Mucosa of stomach (tissue), 1 donor: ENCODE measurements around the gene DPPA5.
"Not testable (repeated sequence)": the region's sequence is repeated elsewhere in the genome, so short reads cannot be mapped to it uniquely, and the experiment has no call there.

Experiments used
- H3K27me3 ChIP-seq: one replicate; pipeline ENCODE4 v1.7.0; 2013; ENCODE audit warnings: mild to moderate bottlenecking, low read length; ENCODE audit not compliant: control insufficient read depth, insufficient read depth
- H3K36me3 ChIP-seq: one replicate; pipeline ENCODE4 v1.7.0; 2013; ENCODE audit warnings: low read length; ENCODE audit not compliant: control insufficient read depth, insufficient read depth
- H3K4me1 ChIP-seq: one replicate; pipeline ENCODE4 v1.7.0; 2013; ENCODE audit warnings: mild to moderate bottlenecking, low read length; ENCODE audit not compliant: control insufficient read depth, insufficient read depth
- H3K4me3 ChIP-seq: one replicate; pipeline ENCODE4 v1.7.0; 2013; ENCODE audit warnings: low read length
- H3K9ac ChIP-seq: one replicate; pipeline ENCODE4 v1.7.0; 2013; ENCODE audit warnings: mild to moderate bottlenecking, low read length, moderate library complexity
- H3K9me3 ChIP-seq: one replicate; pipeline ENCODE4 v1.7.0; 2013; ENCODE audit warnings: mild to moderate bottlenecking, low read length, moderate library complexity; ENCODE audit not compliant: control insufficient read depth
- donor health status: Pancreatic carcinoma.

DPPA5 gene

DNA sequence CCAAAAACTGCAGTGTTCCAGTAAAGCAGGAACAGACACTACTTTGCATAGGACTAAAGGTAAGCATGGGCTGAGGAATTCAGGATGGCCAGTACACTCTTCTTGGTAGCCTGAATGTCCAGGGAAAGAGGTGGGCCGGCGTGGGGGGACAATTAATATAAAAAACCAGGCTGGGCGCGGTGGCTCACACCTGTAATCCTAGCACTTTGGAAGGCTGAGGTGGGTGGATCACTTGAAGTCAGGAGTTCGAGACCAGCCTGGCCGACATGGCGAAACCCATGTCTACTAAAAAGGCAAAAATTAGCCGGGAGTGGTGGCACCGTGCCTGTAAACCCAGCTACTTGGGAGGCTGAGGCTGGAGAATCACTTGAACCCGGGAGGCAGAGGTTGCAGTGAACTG is 27.5 kb upstream of the DPPA5 start:
- H3K4me1 ChIP-seq, H3K27me3 ChIP-seq, H3K4me3 ChIP-seq, H3K9ac ChIP-seq, H3K36me3 ChIP-seq, H3K9me3 ChIP-seq: not testable (repeated sequence)

DNA sequence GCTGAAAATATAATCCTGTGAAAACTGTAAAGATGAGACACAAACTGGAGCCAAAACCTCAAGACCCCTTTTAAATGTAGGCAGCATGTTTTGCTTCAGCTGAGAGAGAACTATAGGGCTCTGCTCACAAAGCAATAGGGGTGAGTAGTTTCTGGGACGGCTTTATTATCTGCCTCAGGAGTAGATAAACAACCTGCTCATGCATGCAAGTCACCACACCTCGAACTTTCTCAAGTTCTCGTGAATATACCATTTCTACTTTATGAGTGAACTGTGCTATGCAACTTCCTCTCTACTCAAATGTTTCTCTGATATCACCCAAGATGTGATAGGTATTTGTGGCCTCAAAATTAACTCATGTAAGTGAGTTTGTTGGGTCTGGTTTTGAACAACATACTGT is 23.1 kb upstream of the DPPA5 start:
- Histone ChIP-seq H3K9ac (no peak overlapping the region), H3K4me1 (no peaks in the 10 kb centered on the region), H3K9me3 (no peaks in the 10 kb centered on the region), H3K36me3 (no peaks in the 10 kb centered on the region), H3K27me3 (no peaks in the 10 kb centered on the region), H3K4me3 (no peak overlapping the region)

- no peak overlapping the region for H3K4me3 ChIP-seq
- no peak overlapping the region for H3K9ac ChIP-seq
- no peaks in the 10 kb centered on the region for H3K4me1 ChIP-seq
- H3K36me3 ChIP-seq = no peaks in the 10 kb centered on the region
- H3K27me3 ChIP-seq = no peaks in the 10 kb centered on the region
- no peaks in the 10 kb centered on the region for H3K9me3 ChIP-seq
Observed at GRCh38 chr6:73375216-73375615, 21.1 kb upstream of the DPPA5 start.

DNA sequence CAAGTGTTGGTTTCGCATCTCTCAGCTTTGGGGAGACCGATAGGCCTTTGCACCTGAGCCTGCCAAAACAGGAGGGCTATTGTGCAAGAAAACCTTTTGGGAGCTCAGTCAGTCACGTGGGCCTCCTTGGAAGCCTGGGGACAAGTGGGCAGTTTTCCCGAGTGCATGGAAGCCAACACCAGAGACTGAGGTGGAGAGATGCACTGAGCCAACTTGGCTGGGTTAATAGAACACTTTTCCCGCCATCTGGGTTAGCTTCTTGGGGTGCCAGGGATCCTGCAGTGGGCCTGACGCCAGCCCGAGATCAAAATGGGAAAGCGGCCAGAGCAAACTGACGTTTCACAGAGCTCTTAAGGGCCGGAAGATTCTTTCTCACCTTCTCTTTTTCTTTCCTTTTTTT is 18.4 kb upstream of the DPPA5 start:
- Histone ChIP-seq H3K4me3 (no peak overlapping the region), H3K9me3 (no peaks in the 10 kb centered on the region), H3K27me3 (no peaks in the 10 kb centered on the region), H3K4me1 (no peaks in the 10 kb centered on the region), H3K9ac (no peak overlapping the region), H3K36me3 (no peaks in the 10 kb centered on the region)

DNA sequence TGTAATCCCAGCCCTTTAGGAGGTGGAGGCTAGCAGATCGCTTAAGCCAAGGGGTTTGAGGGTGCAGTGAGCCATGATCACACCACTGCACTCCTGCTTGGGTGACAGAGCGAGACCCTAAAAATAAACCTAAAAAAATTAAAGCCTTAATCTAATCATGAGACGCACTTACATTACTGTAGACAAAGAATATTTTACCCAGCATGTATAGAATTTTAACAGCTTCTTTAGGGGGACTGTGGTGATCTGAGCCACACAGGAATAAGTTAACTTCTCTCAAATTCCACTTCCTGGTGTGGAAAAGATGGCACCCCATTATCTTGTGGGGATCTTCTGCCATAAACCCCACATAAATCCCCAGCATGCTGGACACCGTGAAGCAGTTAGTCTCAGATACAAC is 17.9 kb upstream of the DPPA5 start:
- H3K27me3 ChIP-seq = no peaks in the 10 kb centered on the region
- H3K4me1 ChIP-seq = no peaks in the 10 kb centered on the region
- no peaks in the 10 kb centered on the region for H3K36me3 ChIP-seq
- no peak overlapping the region for H3K9ac ChIP-seq
- H3K9me3 ChIP-seq = no peaks in the 10 kb centered on the region
- H3K4me3 ChIP-seq = no peak overlapping the region

GRCh38 chr6:73369563-73369962 is 15.5 kb upstream of the DPPA5 start, which contains the start of gene OOEP:
OOEP (minus strand) TSS chr6:73369897; CDS start chr6:73369792, 105 bp downstream.
- Histone ChIP-seq H3K9ac (no peak within 1 kb of the TSS), H3K36me3 (no peaks in the 10 kb centered on the region), H3K4me3 (no peak within 1 kb of the TSS)

GRCh38 chr6:73369157-73369556 is 15.1 kb upstream of the DPPA5 start:
- H3K9ac ChIP-seq = no peak overlapping the region
- no peaks in the 10 kb centered on the region for H3K27me3 ChIP-seq
- no peaks in the 10 kb centered on the region for H3K9me3 ChIP-seq
- H3K4me3 ChIP-seq = no peak overlapping the region
- no peaks in the 10 kb centered on the region for H3K36me3 ChIP-seq
- H3K4me1 ChIP-seq = no peaks in the 10 kb centered on the region

More at GRCh38 chr6:73369563-73369962, 15.5 kb upstream of the DPPA5 start, which contains the start of gene OOEP:
- Histone ChIP-seq H3K9me3 (no peaks in the 10 kb centered on the region), H3K27me3 (no peaks in the 10 kb centered on the region), H3K4me1 (no peaks in the 10 kb centered on the region)

GRCh38 chr6:73368675-73369074 is 14.6 kb upstream of the DPPA5 start:
- Histone ChIP-seq H3K4me3 (no peak overlapping the region), H3K9ac (no peak overlapping the region), H3K36me3 (no peaks in the 10 kb centered on the region), H3K27me3 (no peaks in the 10 kb centered on the region), H3K4me1 (no peaks in the 10 kb centered on the region), H3K9me3 (no peaks in the 10 kb centered on the region)

DNA sequence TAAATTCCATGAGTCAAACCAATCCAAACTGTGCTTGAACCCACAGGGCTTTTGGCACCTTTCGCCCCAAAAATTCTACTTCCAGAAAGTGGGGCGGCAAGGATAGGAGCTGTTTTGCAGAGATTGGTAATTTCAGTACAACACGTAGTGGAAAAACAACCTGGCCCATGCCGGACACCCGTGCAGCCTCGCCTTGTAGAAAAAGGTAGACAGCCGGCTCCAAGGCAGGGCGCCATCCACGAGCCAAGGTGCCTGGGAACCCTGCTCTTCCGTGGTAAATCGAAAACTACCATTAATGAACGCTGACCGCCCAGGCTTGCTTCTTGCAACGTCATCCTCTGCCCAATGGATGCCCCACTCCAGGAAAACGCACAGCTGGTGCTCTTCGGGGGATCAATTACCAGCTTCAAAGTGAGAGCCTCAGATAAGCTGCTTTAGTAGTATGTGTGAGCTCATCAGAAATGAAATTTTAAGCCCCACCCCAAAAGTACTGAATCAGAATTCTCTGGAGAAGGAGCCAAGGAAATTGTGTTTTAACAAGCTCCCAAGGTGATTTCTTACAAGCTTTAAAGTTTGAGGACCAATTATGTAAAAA is 13.8 kb upstream of the DPPA5 start:
- H3K9ac ChIP-seq = no peak overlapping the region
- H3K9me3 ChIP-seq = no peaks in the 10 kb centered on the region
- no peaks in the 10 kb centered on the region for H3K27me3 ChIP-seq
- H3K4me1 ChIP-seq = no peaks in the 10 kb centered on the region
- H3K4me3 ChIP-seq = no peak overlapping the region
- H3K36me3 ChIP-seq = no peaks in the 10 kb centered on the region

DNA sequence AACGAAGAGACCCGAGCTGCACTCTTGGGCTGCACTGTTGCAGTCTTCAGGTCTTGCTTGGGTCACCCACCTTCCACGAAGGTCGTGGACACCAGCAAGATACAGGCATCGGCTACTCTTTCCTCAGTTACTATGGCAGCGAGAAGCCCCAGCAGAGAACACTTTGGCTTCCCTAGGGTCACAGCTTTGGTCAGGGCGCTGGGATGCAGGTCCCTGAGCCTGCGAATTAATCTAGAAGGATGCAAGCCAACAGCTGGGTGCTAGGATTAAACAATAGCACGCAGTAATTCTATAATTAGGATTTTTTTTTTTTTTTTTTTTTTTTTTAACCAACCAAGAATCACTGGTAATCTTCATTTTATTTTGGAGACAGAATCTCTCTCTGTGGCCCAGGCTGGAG is 10.5 kb upstream of the DPPA5 start:
- H3K4me3 ChIP-seq = no peak overlapping the region
- no peaks in the 10 kb centered on the region for H3K9me3 ChIP-seq

DNA sequence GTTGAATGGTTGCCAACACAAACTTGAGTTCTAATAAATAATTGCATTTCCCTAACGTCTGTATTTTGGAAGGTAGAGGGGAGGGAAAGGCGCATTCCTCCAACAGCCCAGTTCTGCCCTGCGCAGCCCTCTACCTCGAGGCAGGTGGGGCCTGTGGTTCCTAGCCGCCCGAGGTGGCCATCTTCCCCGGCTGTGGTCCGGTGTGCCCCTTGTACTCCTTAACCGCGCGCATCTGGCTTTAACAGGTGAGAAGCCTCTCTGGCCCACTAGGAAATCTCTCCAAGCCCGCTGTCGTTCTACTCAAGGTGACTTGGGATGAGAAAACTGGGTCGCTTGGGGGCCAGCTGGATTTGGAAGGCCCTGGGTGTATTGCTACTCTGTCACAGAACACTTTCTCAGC is 10.0 kb upstream of the DPPA5 start:
- no peaks in the 10 kb centered on the region for H3K36me3 ChIP-seq
- H3K9me3 ChIP-seq = no peaks in the 10 kb centered on the region

More for the DNA sequence above, 10.5 kb upstream of the DPPA5 start:
- no peak overlapping the region for H3K9ac ChIP-seq
- H3K27me3 ChIP-seq = no peaks in the 10 kb centered on the region
- no peaks in the 10 kb centered on the region for H3K4me1 ChIP-seq
- H3K36me3 ChIP-seq = no peaks in the 10 kb centered on the region

GRCh38 chr6:73363537-73363875 is 9.4 kb upstream of the DPPA5 start:
- Histone ChIP-seq H3K36me3 (no peaks in the 10 kb centered on the region), H3K4me1 (no peaks in the 10 kb centered on the region), H3K9me3 (no peaks in the 10 kb centered on the region)

More for the DNA sequence above, 10.0 kb upstream of the DPPA5 start:
- H3K9ac ChIP-seq = no peak overlapping the region
- H3K27me3 ChIP-seq = no peaks in the 10 kb centered on the region
- no peaks in the 10 kb centered on the region for H3K4me1 ChIP-seq
- no peak overlapping the region for H3K4me3 ChIP-seq

More at GRCh38 chr6:73363537-73363875, 9.4 kb upstream of the DPPA5 start:
- Histone ChIP-seq H3K9ac (no peak overlapping the region), H3K4me3 (no peak overlapping the region), H3K27me3 (no peaks in the 10 kb centered on the region)
